HL-60 (cell line): ENCODE results near the gene CDC26.

ENCODE experiments used
- POLR2AphosphoS5 ChIP-seq: IDR thresholded peaks from 2 replicates; pipeline ENCODE4 v1.6.1; 2012; ENCODE audit warnings: low read depth
- REST ChIP-seq: IDR thresholded peaks from 2 replicates; pipeline ENCODE4 v1.6.1; 2012; ENCODE audit warnings: low read depth; ENCODE audit not compliant: insufficient replicate concordance
- SPI1 ChIP-seq: IDR thresholded peaks from 2 replicates; pipeline ENCODE4 v1.6.1; 2012; ENCODE audit warnings: low read depth, mild to moderate bottlenecking, borderline replicate concordance
- TF ChIP-seq, protein P1 (sequence below): IDR thresholded peaks from one replicate; pipeline ENCODE4 v1.5.1; 2011; ENCODE audit warnings: low read length, control low read depth, inconsistent platforms; ENCODE audit not compliant: insufficient read depth

DNA sequence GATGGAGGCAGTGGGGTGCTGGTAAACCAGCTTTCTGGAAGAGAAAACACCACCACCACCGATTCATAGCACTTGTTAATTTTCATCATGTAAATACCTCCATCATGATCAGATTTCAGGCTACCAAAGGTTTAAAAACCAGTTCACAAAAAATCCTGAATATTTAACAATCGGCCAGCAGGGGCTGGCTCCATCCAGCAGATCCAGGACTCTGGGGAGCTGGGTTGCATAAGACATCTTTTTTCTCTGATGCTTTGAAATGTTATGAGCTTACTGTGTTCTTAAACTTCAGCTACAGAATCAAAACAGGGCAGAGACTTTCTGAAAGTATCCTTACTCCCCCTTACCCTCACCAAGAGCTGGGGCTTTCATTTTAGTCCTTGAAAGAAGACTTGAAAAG lies 42.4 kb upstream of the CDC26 start:
- TF ChIP-seq, protein P1, sequence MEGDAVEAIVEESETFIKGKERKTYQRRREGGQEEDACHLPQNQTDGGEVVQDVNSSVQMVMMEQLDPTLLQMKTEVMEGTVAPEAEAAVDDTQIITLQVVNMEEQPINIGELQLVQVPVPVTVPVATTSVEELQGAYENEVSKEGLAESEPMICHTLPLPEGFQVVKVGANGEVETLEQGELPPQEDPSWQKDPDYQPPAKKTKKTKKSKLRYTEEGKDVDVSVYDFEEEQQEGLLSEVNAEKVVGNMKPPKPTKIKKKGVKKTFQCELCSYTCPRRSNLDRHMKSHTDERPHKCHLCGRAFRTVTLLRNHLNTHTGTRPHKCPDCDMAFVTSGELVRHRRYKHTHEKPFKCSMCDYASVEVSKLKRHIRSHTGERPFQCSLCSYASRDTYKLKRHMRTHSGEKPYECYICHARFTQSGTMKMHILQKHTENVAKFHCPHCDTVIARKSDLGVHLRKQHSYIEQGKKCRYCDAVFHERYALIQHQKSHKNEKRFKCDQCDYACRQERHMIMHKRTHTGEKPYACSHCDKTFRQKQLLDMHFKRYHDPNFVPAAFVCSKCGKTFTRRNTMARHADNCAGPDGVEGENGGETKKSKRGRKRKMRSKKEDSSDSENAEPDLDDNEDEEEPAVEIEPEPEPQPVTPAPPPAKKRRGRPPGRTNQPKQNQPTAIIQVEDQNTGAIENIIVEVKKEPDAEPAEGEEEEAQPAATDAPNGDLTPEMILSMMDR: no peak
- TF ChIP-seq POLR2AphosphoS5: no peak
- no peak for TF ChIP-seq REST
- TF ChIP-seq SPI1: no peak
